C4-2B (cell line): ENCODE measurements around the gene EMP2.

Experiments
- CTCF ChIP-seq: fragments of 450-650 bp; conservative IDR thresholded peaks from 2 replicates; pipeline ENCODE4 v1.5.1; 2017; ENCODE audit warnings: mild to moderate bottlenecking
- ZFX ChIP-seq: fragments of 450-650 bp; IDR thresholded peaks from 2 replicates; pipeline ENCODE4 v1.6.1; 2017

GRCh38 chr16:10572611-10573010 lies 7.8 kb downstream of the EMP2 start:
- TF ChIP-seq CTCF (no peak), ZFX (no peak)
